HuH-7 (cell line): ENCODE data around the gene IL21R.
"Not testable (repeated sequence)": the region's sequence is repeated elsewhere in the genome, so short reads cannot be mapped to it uniquely, and the experiment has no call there.

Experiments
- DNase-seq: peaks from one replicate; pipeline ENCODE4 v3.0.0; 2011; ENCODE audit warnings: low spot score

Gene IL21R

GRCh38 chr16:27402569-27402963 lies 592 bp downstream of the IL21R start:
- no peak for DNase-seq

- no peak for DNase-seq
These were observed 1.1 kb downstream of the IL21R start for GRCh38 chr16:27402964-27403600.

GRCh38 chr16:27403601-27403992 lies 1.6 kb downstream of the IL21R start:
- DNase-seq, result no peak

- DNase-seq, result no peak
These were observed 2.3 kb downstream of the IL21R start for GRCh38 chr16:27404163-27404823.

- no peak for DNase-seq
These were observed 3.8 kb downstream of the IL21R start for GRCh38 chr16:27405546-27406451.

GRCh38 chr16:27406511-27407128 lies 4.6 kb downstream of the IL21R start:
- no peak for DNase-seq

GRCh38 chr16:27407133-27407532 lies 5.2 kb downstream of the IL21R start:
- DNase-seq, result no peak

GRCh38 chr16:27408012-27408601 lies 6.1 kb downstream of the IL21R start:
- DNase-seq, result no peak

- no peak for DNase-seq
These were observed 6.6 kb downstream of the IL21R start for GRCh38 chr16:27408602-27409031.

- not testable (repeated sequence) for DNase-seq
These were observed 8.0 kb downstream of the IL21R start for GRCh38 chr16:27409958-27410357.

GRCh38 chr16:27410761-27411160 lies 8.8 kb downstream of the IL21R start:
- DNase-seq, result no peak

GRCh38 chr16:27413956-27414355 lies 12.0 kb downstream of the IL21R start:
- no peak for DNase-seq

- no peak for DNase-seq
These were observed 12.9 kb downstream of the IL21R start for GRCh38 chr16:27414788-27415431.

- no peak for DNase-seq
These were observed 15.2 kb downstream of the IL21R start for GRCh38 chr16:27417047-27417671.

GRCh38 chr16:27421961-27422740 lies 20.2 kb downstream of the IL21R start:
- DNase-seq, result no peak

- DNase-seq, result no peak
These were observed 23.0 kb downstream of the IL21R start for GRCh38 chr16:27424772-27425498.

GRCh38 chr16:27425961-27426360 lies 24.0 kb downstream of the IL21R start:
- DNase-seq, result no peak

GRCh38 chr16:27426423-27427408 lies 24.7 kb downstream of the IL21R start:
- peak; percentile 35 for DNase-seq
